Transverse colon (tissue), 4 donors: ENCODE measurements around the gene ARHGAP24. TPM values are rescaled to one million over a fixed set of nuclear protein-coding genes. Genes with fewer than 3 reads are reported as not detected.

Experiments
- DNase-seq: peaks from one replicate; pipeline ENCODE4 v3.0.0-alpha.2; 2019
- H3K27ac ChIP-seq, 4 donors: fragments of 200-600 bp; sonication (generic); 2 replicates each; pipeline ENCODE4 v1.5.1; 2016 to 2018; ENCODE audit warnings: inconsistent platforms in 4 of 4
- H3K27me3 ChIP-seq: fragments of 200-600 bp; sonication (generic); 2 replicates; pipeline ENCODE4 v1.5.1; 2017; ENCODE audit warnings: inconsistent platforms
- H3K36me3 ChIP-seq, 4 donors: fragments of 200-600 bp; sonication (generic); 2 replicates each; pipeline ENCODE4 v1.5.1; 2017 to 2019; ENCODE audit warnings: inconsistent platforms in 4 of 4
- H3K4me1 ChIP-seq, 4 donors: fragments of 200-600 bp; sonication (generic); 2 replicates each; pipeline ENCODE4 v1.5.1; 2017 to 2020; ENCODE audit warnings: inconsistent platforms in 4 of 4
- H3K4me3 ChIP-seq, 4 donors: fragments of 200-600 bp; sonication (generic); 1 replicate in 1 of 4; 2 replicates in 3 of 4; pipeline versions ENCODE4 v1.5.1 to v1.6.1; 2017 to 2019; ENCODE audit warnings: inconsistent platforms in 4 of 4
- H3K9me3 ChIP-seq, 2 donors: fragments of 200-600 bp; sonication (generic); 2 replicates each; pipeline ENCODE4 v1.5.1; 2017 to 2019; ENCODE audit warnings: inconsistent platforms in 2 of 2
- CTCF ChIP-seq, 5 experiments: fragments of 200-600 bp in 3 of 5; fragments of 450-650 bp in 2 of 5; sonication (generic) in 3 of 5; IDR thresholded peaks; 1 replicate in 2 of 5; 2 replicates in 3 of 5; pipeline ENCODE4 v1.5.1; 2016 to 2017; ENCODE audit warnings: antibody characterized with exemption in 5 of 5, inconsistent platforms in 3 of 5, mild to moderate bottlenecking in 2 of 5, moderate library complexity in 1 of 5
- EP300 ChIP-seq: sonication (generic); formaldehyde crosslinking; IDR thresholded peaks from one replicate; pipeline ENCODE4 v1.6.1; 2017; ENCODE audit warnings: antibody characterized with exemption, low read depth
- POLR2A ChIP-seq: fragments of 450-650 bp; IDR thresholded peaks from one replicate; pipeline ENCODE4 v1.6.1; 2016; ENCODE audit warnings: antibody characterized with exemption, mild to moderate bottlenecking, moderate library complexity
- POLR2AphosphoS5 ChIP-seq, 3 donors: sonication (generic); formaldehyde crosslinking; IDR thresholded peaks; one replicate each; pipeline ENCODE4 v1.6.1; 2016; ENCODE audit warnings: antibody characterized with exemption in 3 of 3
- WGBS, 2 donors: methylation state at CpG; one replicate each; pipeline ENCODE4 v1.1.5; 2018; ENCODE audit warnings: low coverage in 1 of 2; 5-methylcytosine and 5-hydroxymethylcytosine counted together
- in situ Hi-C, 4 donors: fragments of 200-750 bp; cut with MboI; loops; one replicate each; pipeline versions ENCODE4 v1.15.0 to v1.15.1; 2017; ENCODE audit warnings: low sequenced_read_pairs in 3 of 4, low pct_ligation_motif_present in 1 of 4, low pct_unique_long_range_greater_than_20kb in 1 of 4
- intact Hi-C: fragments of 100-400 bp; cut with DNase I; formaldehyde crosslinking; loops from one replicate; pipeline ENCODE4 v1.15.1; 2023; ENCODE audit warnings: low total_unique reads
- total RNA-seq, 4 donors: library from RNA; depleted of rRNA; stranded (reverse); fragments of >200 nt; gene quantifications; one replicate each; pipeline ENCODE4 v1.1.0, GENCODE V29; 2016

ARHGAP24 gene
- total RNA-seq, 4 donors from 2014 or later = 4.2 to 32.0 (median 12.6) TPM

GRCh38 chr4:85776579-85776978 lies 301.6 kb downstream of the ARHGAP24 start:
- no peak overlapping the region for H3K27ac ChIP-seq
- no peak for TF ChIP-seq EP300
- no peak for TF ChIP-seq POLR2AphosphoS5 (IDR thresholded peaks at IDR 0.05)
- no peak for TF ChIP-seq CTCF (IDR thresholded peaks at IDR 0.05)
- no peak for TF ChIP-seq POLR2A

DNA sequence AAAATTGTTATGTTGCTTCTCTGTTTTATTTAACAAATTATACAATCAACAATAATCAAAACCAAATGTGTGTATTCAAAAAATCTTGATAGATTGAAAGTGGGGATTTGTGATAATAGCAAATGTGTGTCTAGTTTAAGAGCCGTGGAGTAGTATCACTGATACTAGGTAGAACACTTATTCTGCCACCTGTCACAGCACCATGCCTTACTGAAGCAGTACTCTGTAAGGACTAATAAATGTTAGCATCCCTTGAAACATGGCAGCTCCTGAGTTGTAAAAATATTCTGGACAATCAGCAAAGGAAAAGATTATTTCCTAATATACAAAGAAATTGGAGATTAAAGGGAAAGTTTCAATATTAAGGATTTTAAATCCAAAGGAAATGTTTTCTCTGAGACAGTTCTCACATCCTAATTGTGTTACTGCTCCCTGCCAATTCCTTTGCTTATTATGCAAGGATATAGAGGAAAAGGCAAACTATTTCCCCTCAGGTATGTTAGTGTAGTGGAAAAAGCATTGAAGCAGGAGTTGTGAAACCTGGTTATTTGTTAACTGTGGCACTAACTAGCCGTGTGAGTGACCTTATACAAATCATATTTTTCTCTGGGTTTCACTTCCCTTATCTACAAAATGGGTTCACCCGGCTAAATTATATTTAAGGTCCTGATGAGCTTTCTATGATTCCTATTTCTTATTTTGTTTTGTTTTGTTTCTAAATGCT lies 303.1 kb downstream of the ARHGAP24 start:
- TF ChIP-seq CTCF (IDR thresholded peaks at IDR 0.05) = no peak
- TF ChIP-seq POLR2A = no peak
- no peak for TF ChIP-seq POLR2AphosphoS5 (IDR thresholded peaks at IDR 0.05)
- TF ChIP-seq EP300 = no peak
- intact Hi-C loops = no loop called here
- Histone ChIP-seq H3K9me3 (no peaks in the 10 kb centered on the region), H3K27ac (peak overlapping the region; percentile 64 to 75 (median 67)), H3K4me1 (peaks cover 0 to 10% (median 0%) of the 10 kb centered on the region in 4 donors), H3K27me3 (no peaks in the 10 kb centered on the region), H3K36me3 (no peaks in the 10 kb centered on the region), H3K4me3 (peak overlapping the region in 3 of 4 donors; percentile 12 to 27 (median 20))
- no peak for DNase-seq
- 59% methylated on average over 3 of the region's 3 CpGs for WGBS, 2 donors
- in situ Hi-C loops = loop anchor here in 2 of 4 donors (25.0 kb wide), 1 partner anchor 184 kb away; no protein-coding TSS in a partner anchor

More at GRCh38 chr4:85776579-85776978, 301.6 kb downstream of the ARHGAP24 start:
- Histone ChIP-seq H3K9me3 (no peaks in the 10 kb centered on the region), H3K4me3 (no peak overlapping the region), H3K4me1 (peaks cover 0 to 10% (median 0%) of the 10 kb centered on the region in 4 donors), H3K27me3 (no peaks in the 10 kb centered on the region), H3K36me3 (no peaks in the 10 kb centered on the region)
- intact Hi-C loops = no loop called here
- WGBS, 2 donors = 80 to 86% methylated on average over 1 of the region's 1 CpG
- in situ Hi-C loops = loop anchor here in 2 of 4 donors (25.0 kb wide), 1 partner anchor 186 kb away; no protein-coding TSS in a partner anchor
- DNase-seq = no peak

GRCh38 chr4:85778632-85779131 lies 303.7 kb downstream of the ARHGAP24 start:
- WGBS, 2 donors = 50 to 51% methylated on average over 3 of the region's 3 CpGs
- Histone ChIP-seq H3K36me3 (no peaks in the 10 kb centered on the region), H3K27ac (peak overlapping the region; percentile 64 to 75 (median 67)), H3K4me1 (peaks cover 0 to 11% (median 0%) of the 10 kb centered on the region in 4 donors), H3K4me3 (peak overlapping the region in 3 of 4 donors; percentile 12 to 27 (median 20)), H3K27me3 (no peaks in the 10 kb centered on the region), H3K9me3 (no peaks in the 10 kb centered on the region)
- intact Hi-C loops (no loop called here), in situ Hi-C loops (loop anchor here in 2 of 4 donors (25.0 kb wide), 1 partner anchor 184 kb away; no protein-coding TSS in a partner anchor)
- no peak for TF ChIP-seq CTCF (IDR thresholded peaks at IDR 0.05)
- TF ChIP-seq POLR2AphosphoS5 (IDR thresholded peaks at IDR 0.05) = no peak
- no peak for TF ChIP-seq POLR2A
- TF ChIP-seq EP300 = no peak
- DNase-seq = no peak

DNA sequence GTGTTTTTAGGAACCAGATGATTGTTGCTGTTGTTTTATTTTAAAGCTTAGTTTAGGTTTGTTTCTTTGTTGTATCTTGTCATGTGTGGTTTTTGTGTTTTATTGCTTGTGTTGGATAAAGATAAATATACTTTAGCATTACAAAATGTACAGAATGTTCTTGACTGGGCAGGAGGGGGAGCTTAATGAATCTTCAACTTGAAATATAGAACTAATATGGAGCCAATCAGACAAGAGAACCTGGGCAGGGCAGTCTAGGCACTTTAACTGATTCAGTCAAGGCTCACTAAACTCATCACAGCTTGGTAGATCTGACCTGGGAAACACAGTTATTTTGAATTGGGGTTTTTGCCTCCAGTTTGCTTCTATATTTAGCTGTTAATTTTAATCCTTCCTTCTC lies 304.2 kb downstream of the ARHGAP24 start:
- peak overlapping the region; percentile 64 to 75 (median 67) for H3K27ac ChIP-seq
- in situ Hi-C loops = loop anchor here in 2 of 4 donors (25.0 kb wide), 1 partner anchor 183 kb away; no protein-coding TSS in a partner anchor
- intact Hi-C loops = no loop called here
- TF ChIP-seq POLR2AphosphoS5 (IDR thresholded peaks at IDR 0.05) (no peak), EP300 (no peak), CTCF (IDR thresholded peaks at IDR 0.05) (no peak), POLR2A (no peak)
- DNase-seq = no peak
- H3K27me3 ChIP-seq = no peaks in the 10 kb centered on the region
- no peaks in the 10 kb centered on the region for H3K36me3 ChIP-seq
- peaks cover 0 to 15% (median 0%) of the 10 kb centered on the region in 4 donors for H3K4me1 ChIP-seq
- H3K4me3 ChIP-seq = peak overlapping the region in 3 of 4 donors; percentile 12 to 27 (median 20)
- H3K9me3 ChIP-seq = no peaks in the 10 kb centered on the region
